Measurements from ENCODE around the gene FCGR3A. TPM values are rescaled to one million over a fixed set of nuclear protein-coding genes. Genes with fewer than 3 reads are reported as not detected.
"Not testable (repeated sequence)": the region's sequence is repeated elsewhere in the genome, so short reads cannot be mapped to it uniquely, and the experiment has no call there.

The FCGR3A gene
- total RNA-seq, 1 experiment from 2014 or later, result not detected

- H3K27me3 Mint-ChIP-seq (ENCODE audit: insufficient read depth, unreplicated experiment); POLR2A ChIA-PET; BruUV-seq (replicated peaks); H3K9me3 Mint-ChIP-seq (ENCODE audit: unreplicated experiment); CTCF ChIA-PET; H3K27me3 ChIP-seq (replicated peaks; ENCODE audit: control insufficient read depth, insufficient read depth, low read length); H3K4me1 Mint-ChIP-seq (ENCODE audit: low read depth, unreplicated experiment); H3K36me3 ChIP-seq (ENCODE audit: control insufficient read depth, insufficient read depth, low read length); H3K4me1 ChIP-seq; H3K9me3 ChIP-seq: not testable (repeated sequence)
- peak overlapping the region; percentile 81 for H3K27ac Mint-ChIP-seq (ENCODE audit: unreplicated experiment)
- peak overlapping the region; percentile 69 for H3K4me3 Mint-ChIP-seq (ENCODE audit: unreplicated experiment)
- peak overlapping the region; percentile 51 for H3K4me3 ChIP-seq (ENCODE audit: low read depth, low read length)
- H3K36me3 Mint-ChIP-seq (ENCODE audit: insufficient read depth, unreplicated experiment), result peaks cover 14% of the 10 kb centered on the region
- peak; percentile 53 to 72 for DNase-seq
- intact Hi-C loops (cut with micrococcal nuclease; ENCODE audit: unreplicated experiment), result loop anchor here (5.0 kb wide), 1 partner anchor 82 kb away; no protein-coding TSS in a partner anchor
Measured at GRCh38 chr1:161530158-161530557, 19.5 kb downstream of the FCGR3A start.

- H3K9me3 ChIP-seq; H3K4me3 ChIP-seq (ENCODE audit: low read depth, low read length); H3K27me3 ChIP-seq (replicated peaks; ENCODE audit: control insufficient read depth, insufficient read depth, low read length); H3K27ac Mint-ChIP-seq (ENCODE audit: unreplicated experiment); DNase-seq; H3K36me3 ChIP-seq (ENCODE audit: control insufficient read depth, insufficient read depth, low read length); H3K4me1 ChIP-seq; H3K27me3 Mint-ChIP-seq (ENCODE audit: insufficient read depth, unreplicated experiment); H3K4me1 Mint-ChIP-seq (ENCODE audit: low read depth, unreplicated experiment); BruUV-seq (replicated peaks); H3K9me3 Mint-ChIP-seq (ENCODE audit: unreplicated experiment); CTCF ChIA-PET; POLR2A ChIA-PET: not testable (repeated sequence)
- Mint-ChIP-seq H3K4me3 (ENCODE audit: unreplicated experiment) (peak overlapping the region; percentile 69), H3K36me3 (ENCODE audit: insufficient read depth, unreplicated experiment) (peaks cover 14% of the 10 kb centered on the region)
- intact Hi-C loops (cut with micrococcal nuclease; ENCODE audit: unreplicated experiment), result loop anchor here (5.0 kb wide), 1 partner anchor 83 kb away; no protein-coding TSS in a partner anchor
Measured at GRCh38 chr1:161529463-161530104, 20.0 kb downstream of the FCGR3A start.

DNA sequence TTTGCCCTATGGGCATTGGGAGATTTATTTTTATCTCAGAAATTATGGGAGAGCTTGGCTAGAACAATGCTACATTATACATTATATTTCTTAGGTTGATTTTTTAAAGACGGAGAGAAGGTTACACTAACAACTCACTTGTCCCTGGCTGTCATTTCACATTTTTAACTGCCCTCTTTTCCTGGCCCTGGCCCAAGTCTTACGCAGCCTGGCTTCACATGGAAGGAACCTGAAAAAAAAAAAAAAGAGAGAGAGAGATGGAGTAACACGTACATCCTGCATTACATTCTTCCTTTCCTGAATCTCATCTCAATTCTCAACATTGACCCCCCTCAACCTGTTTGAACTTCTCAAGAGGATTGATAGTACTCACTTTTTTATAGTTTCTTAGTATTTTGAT lies 21.1 kb downstream of the FCGR3A start:
- H3K36me3 Mint-ChIP-seq (ENCODE audit: insufficient read depth, unreplicated experiment), result peaks cover 21% of the 10 kb centered on the region
- POLR2A ChIA-PET; H3K36me3 ChIP-seq (ENCODE audit: control insufficient read depth, insufficient read depth, low read length); intact Hi-C loops (cut with micrococcal nuclease; ENCODE audit: unreplicated experiment); H3K4me3 ChIP-seq (ENCODE audit: low read depth, low read length); H3K27me3 Mint-ChIP-seq (ENCODE audit: insufficient read depth, unreplicated experiment); DNase-seq; CTCF ChIA-PET; H3K4me3 Mint-ChIP-seq (ENCODE audit: unreplicated experiment); H3K27ac Mint-ChIP-seq (ENCODE audit: unreplicated experiment); H3K9me3 ChIP-seq; H3K27me3 ChIP-seq (replicated peaks; ENCODE audit: control insufficient read depth, insufficient read depth, low read length); BruUV-seq (replicated peaks); H3K4me1 ChIP-seq; H3K4me1 Mint-ChIP-seq (ENCODE audit: low read depth, unreplicated experiment); H3K9me3 Mint-ChIP-seq (ENCODE audit: unreplicated experiment): not testable (repeated sequence)

GRCh38 chr1:161525918-161526317 lies 23.7 kb downstream of the FCGR3A start:
- H3K4me1 ChIP-seq; POLR2A ChIA-PET; H3K4me3 ChIP-seq (ENCODE audit: low read depth, low read length); DNase-seq; intact Hi-C loops (cut with micrococcal nuclease; ENCODE audit: unreplicated experiment); H3K9me3 Mint-ChIP-seq (ENCODE audit: unreplicated experiment); H3K36me3 ChIP-seq (ENCODE audit: control insufficient read depth, insufficient read depth, low read length); H3K9me3 ChIP-seq; BruUV-seq (replicated peaks); H3K4me1 Mint-ChIP-seq (ENCODE audit: low read depth, unreplicated experiment); H3K27me3 ChIP-seq (replicated peaks; ENCODE audit: control insufficient read depth, insufficient read depth, low read length); H3K27me3 Mint-ChIP-seq (ENCODE audit: insufficient read depth, unreplicated experiment); H3K27ac Mint-ChIP-seq (ENCODE audit: unreplicated experiment); H3K4me3 Mint-ChIP-seq (ENCODE audit: unreplicated experiment); CTCF ChIA-PET: not testable (repeated sequence)
- H3K36me3 Mint-ChIP-seq (ENCODE audit: insufficient read depth, unreplicated experiment), result peaks cover 21% of the 10 kb centered on the region

DNA sequence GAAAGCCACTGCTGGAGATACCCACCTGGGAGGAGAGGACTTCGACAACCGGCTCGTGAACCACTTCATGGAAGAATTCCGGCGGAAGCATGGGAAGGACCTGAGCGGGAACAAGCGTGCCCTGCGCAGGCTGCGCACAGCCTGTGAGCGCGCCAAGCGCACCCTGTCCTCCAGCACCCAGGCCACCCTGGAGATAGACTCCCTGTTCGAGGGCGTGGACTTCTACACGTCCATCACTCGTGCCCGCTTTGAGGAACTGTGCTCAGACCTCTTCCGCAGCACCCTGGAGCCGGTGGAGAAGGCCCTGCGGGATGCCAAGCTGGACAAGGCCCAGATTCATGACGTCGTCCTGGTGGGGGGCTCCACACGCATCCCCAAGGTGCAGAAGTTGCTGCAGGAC lies 24.3 kb downstream of the FCGR3A start:
- H3K9me3 Mint-ChIP-seq (ENCODE audit: unreplicated experiment); H3K4me3 Mint-ChIP-seq (ENCODE audit: unreplicated experiment); intact Hi-C loops (cut with micrococcal nuclease; ENCODE audit: unreplicated experiment); H3K4me1 Mint-ChIP-seq (ENCODE audit: low read depth, unreplicated experiment); H3K36me3 ChIP-seq (ENCODE audit: control insufficient read depth, insufficient read depth, low read length); POLR2A ChIA-PET; H3K4me3 ChIP-seq (ENCODE audit: low read depth, low read length); H3K4me1 ChIP-seq; H3K27ac Mint-ChIP-seq (ENCODE audit: unreplicated experiment); H3K9me3 ChIP-seq; DNase-seq; CTCF ChIA-PET; BruUV-seq (replicated peaks); H3K27me3 ChIP-seq (replicated peaks; ENCODE audit: control insufficient read depth, insufficient read depth, low read length); H3K27me3 Mint-ChIP-seq (ENCODE audit: insufficient read depth, unreplicated experiment): not testable (repeated sequence)
- peaks cover 15% of the 10 kb centered on the region for H3K36me3 Mint-ChIP-seq (ENCODE audit: insufficient read depth, unreplicated experiment)

- H3K9me3 ChIP-seq; H3K36me3 ChIP-seq (ENCODE audit: control insufficient read depth, insufficient read depth, low read length); H3K4me3 ChIP-seq (ENCODE audit: low read depth, low read length); CTCF ChIA-PET; H3K27me3 Mint-ChIP-seq (ENCODE audit: insufficient read depth, unreplicated experiment); H3K27ac Mint-ChIP-seq (ENCODE audit: unreplicated experiment); H3K9me3 Mint-ChIP-seq (ENCODE audit: unreplicated experiment); DNase-seq; H3K4me1 ChIP-seq; H3K4me3 Mint-ChIP-seq (ENCODE audit: unreplicated experiment); BruUV-seq (replicated peaks); H3K27me3 ChIP-seq (replicated peaks; ENCODE audit: control insufficient read depth, insufficient read depth, low read length); H3K4me1 Mint-ChIP-seq (ENCODE audit: low read depth, unreplicated experiment); intact Hi-C loops (cut with micrococcal nuclease; ENCODE audit: unreplicated experiment); POLR2A ChIA-PET: not testable (repeated sequence)
- peaks cover 11% of the 10 kb centered on the region for H3K36me3 Mint-ChIP-seq (ENCODE audit: insufficient read depth, unreplicated experiment)
Measured at GRCh38 chr1:161524742-161525291, 24.8 kb downstream of the FCGR3A start.

Measured in Caco-2 (cell line).